ENCODE results near the gene NRAP.

The NRAP gene

DNA sequence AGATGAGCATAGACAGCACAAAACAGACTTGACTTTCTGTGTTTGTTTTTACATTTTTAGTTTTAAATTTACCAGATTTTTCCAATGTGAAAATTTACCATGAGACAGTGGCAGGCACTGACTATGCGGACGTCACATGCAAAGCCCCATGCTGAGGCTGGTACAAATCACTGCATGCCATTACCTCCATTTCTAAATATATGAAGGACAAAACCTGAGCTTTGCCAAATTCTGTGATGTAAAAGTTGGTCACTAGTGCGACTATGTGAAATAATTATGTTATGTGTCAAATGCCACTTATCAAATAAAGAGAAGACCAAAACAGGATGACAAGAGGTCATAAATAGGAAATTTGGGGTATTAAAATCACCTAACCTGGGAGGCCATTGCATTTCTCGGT lies 22.1 kb downstream of the NRAP start:
- DNase-seq (ENCODE audit: insufficient read length, low spot score) (no peak), FAIRE-seq (no peak)
- TF ChIP-seq, protein P1, sequence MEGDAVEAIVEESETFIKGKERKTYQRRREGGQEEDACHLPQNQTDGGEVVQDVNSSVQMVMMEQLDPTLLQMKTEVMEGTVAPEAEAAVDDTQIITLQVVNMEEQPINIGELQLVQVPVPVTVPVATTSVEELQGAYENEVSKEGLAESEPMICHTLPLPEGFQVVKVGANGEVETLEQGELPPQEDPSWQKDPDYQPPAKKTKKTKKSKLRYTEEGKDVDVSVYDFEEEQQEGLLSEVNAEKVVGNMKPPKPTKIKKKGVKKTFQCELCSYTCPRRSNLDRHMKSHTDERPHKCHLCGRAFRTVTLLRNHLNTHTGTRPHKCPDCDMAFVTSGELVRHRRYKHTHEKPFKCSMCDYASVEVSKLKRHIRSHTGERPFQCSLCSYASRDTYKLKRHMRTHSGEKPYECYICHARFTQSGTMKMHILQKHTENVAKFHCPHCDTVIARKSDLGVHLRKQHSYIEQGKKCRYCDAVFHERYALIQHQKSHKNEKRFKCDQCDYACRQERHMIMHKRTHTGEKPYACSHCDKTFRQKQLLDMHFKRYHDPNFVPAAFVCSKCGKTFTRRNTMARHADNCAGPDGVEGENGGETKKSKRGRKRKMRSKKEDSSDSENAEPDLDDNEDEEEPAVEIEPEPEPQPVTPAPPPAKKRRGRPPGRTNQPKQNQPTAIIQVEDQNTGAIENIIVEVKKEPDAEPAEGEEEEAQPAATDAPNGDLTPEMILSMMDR (IDR thresholded peaks at IDR 0.05; ENCODE audit: insufficient read depth, missing control alignments) = no peak

DNA sequence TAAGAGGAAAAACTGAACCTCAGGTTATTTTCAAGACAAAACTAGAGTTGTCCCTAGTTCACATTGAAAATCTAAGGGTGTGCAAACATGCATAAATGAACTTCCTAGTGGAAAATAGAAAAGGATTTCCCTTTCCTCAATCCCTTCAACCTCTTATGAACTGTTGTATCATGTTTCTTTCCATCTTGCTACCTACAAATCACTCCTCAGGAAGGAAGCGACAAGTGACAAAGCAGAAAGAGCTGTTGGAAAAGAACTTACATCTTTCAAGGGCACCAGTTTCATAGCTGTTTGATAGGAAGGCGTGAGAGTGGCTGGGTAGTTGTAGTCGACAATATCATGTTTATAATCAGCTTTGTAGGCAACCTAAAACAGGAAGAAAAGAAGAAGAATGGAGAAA lies 23.9 kb downstream of the NRAP start:
- no peak for FAIRE-seq
- TF ChIP-seq, protein P1 (IDR thresholded peaks at IDR 0.05; ENCODE audit: insufficient read depth, missing control alignments) = no peak
- DNase-seq (ENCODE audit: insufficient read length, low spot score) = no peak

DNA sequence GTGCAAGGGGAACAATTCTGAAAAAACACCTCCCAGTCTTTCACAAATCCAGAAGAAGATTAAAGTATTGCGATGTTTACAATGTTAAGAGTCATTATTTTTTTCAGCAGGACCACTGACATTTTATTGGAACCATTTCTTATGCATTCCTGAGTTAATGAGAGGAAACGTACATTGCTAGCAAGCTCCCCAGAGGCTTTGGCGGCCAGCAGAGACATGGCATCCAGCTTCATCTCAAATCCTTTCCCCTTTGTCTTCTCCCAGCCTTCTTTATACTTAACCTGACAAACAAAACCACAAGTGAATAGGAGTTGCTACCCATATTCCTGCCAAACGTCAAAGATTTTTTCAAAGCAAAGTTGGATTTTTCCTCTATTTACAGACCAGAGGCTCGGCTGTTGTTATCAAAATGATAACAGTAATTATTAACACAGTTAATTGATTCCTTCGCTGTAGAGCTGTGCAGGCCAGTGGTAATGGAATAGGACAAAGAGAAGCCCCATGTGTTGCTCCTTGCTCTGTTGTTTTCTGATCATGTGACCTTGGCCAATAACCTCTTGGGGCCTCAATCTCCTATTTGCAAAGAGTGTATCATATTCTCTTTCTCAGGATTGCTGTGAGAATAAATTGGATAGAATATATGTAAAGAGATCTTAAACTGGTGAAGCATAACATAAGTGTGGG lies 32.0 kb downstream of the NRAP start:
- TF ChIP-seq, protein P1 (IDR thresholded peaks at IDR 0.05; ENCODE audit: insufficient read depth, missing control alignments) = no peak
- DNase-seq (ENCODE audit: insufficient read length, low spot score) (no peak), FAIRE-seq (no peak)

DNA sequence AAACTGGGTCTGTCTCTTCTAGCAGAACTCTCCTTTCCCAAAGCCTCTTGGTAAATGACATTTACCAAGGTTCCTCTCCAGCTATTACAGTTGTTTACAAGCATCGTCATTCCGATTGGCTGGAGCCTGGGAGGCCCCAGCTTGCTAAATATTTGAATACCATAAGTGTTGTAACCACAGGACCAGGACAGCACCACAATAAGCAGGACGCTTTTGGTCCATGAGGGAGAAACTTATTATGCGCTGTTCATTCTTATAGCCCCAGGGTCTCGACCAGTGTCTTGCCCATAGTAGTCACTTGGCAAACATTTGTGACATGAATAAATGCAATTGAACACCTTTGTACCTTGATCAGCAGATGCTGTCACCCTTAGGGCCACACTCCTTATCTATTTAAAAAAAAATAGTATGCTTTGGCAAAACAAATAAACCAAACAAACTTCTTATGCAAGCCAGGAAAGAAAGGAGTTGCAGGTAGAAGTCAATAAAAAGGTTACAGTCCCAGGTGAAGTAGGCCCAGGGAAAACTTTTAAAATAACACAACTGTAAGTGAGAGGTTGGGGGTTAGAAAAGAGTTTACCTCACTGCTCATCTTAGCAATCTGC lies 32.8 kb downstream of the NRAP start:
- DNase-seq (ENCODE audit: insufficient read length, low spot score) (no peak), FAIRE-seq (no peak)
- TF ChIP-seq, protein P1 (IDR thresholded peaks at IDR 0.05; ENCODE audit: insufficient read depth, missing control alignments) = no peak

DNA sequence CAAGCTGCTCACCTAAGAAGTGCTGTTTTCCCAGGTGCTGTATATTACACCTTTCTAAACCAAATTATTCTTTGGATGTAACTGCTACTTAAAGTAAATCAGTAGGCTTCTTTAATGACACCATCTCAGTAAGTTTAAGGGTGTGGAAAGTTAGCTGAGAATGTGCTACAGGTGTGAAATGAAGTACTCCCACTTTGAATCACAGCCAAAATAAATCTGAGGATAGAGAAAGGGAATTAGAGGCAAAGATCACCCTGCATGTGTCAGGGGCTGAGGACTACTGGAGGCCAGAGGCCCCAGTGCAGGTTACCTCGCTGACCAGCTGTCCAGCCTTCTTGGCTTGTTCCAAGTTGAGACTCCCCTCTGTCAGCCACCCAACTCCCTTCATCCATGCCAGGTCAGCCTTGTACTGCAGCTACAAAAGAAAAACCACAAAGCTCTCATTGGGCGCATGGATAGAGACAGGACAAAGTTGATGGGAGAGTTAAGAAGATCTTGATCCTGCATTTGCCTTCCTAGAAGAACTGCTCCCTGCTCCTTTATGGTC lies 35.2 kb downstream of the NRAP start:
- DNase-seq (ENCODE audit: insufficient read length, low spot score) (no peak), FAIRE-seq (no peak)
- TF ChIP-seq, protein P1 (IDR thresholded peaks at IDR 0.05; ENCODE audit: insufficient read depth, missing control alignments) = no peak

DNA sequence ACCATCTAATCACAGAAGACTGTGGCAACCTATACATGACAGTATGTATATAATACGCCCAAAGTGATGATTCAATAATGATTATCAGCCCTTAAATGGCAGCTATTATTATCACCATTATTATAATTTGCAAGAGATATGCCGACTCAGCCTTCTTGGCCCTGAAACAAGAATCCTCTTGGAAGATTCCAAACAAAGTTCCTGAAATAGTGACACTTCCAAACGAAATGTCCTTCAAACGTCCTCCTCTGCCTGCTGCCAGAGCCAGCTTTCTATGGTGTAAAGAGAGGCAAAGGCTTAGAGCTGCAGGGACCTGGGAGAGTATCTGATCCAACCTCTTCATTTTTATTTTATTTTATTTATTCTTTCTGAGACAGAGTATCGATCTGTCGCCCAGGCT lies 36.0 kb downstream of the NRAP start:
- DNase-seq (ENCODE audit: insufficient read length, low spot score) (no peak), FAIRE-seq (no peak)
- TF ChIP-seq, protein P1 (IDR thresholded peaks at IDR 0.05; ENCODE audit: insufficient read depth, missing control alignments) = no peak

DNA sequence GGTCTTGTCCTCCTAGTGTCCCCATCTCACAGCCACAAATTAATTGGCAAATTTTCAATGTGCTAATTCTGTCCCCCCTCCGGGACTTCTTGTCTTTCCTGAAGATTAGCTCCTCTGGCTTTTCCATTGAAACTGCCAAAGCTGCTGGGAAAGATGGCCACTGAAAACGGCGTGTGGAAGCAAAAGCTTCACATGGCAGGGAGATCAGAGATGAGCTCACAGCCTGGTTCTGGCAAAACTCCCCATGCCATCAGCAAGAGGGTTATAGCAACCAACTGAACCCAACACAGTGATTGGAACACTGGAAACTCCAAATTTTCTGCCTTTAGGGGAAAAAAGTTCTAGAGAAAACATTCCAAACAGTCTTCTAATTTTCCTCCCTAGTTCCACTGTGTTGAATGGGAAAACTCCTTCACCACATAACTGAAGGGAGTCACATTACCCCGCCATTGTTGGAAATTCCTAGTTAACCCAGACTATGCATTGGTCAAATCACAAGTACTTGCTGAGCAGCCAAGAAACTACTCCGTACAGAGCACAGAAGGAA lies 37.0 kb downstream of the NRAP start:
- FAIRE-seq (no peak), DNase-seq (ENCODE audit: insufficient read length, low spot score) (no peak)
- TF ChIP-seq, protein P1 (IDR thresholded peaks at IDR 0.05; ENCODE audit: insufficient read depth, missing control alignments) = no peak
